DOHH2 (cell line): ENCODE data around the gene HEPH.
"Not testable (repeated sequence)": the region's sequence is repeated elsewhere in the genome, so short reads cannot be mapped to it uniquely, and the experiment has no call there.

Experiments
- H3F3A ChIP-seq: fragments of 200-600 bp; sonication (generic), shearing (Covaris generic); 2 replicates; pipeline ENCODE4 v1.6.0; 2016; ENCODE audit warnings: antibody characterized with exemption, mild to moderate bottlenecking; ENCODE audit not compliant: control insufficient read depth, insufficient read depth
- H3K27ac ChIP-seq: fragments of 200-600 bp; sonication (generic); 2 replicates; pipeline ENCODE4 v1.5.1; 2014; ENCODE audit warnings: low read depth, mild to moderate bottlenecking, low read length, moderate library complexity
- H3K27me3 ChIP-seq: fragments of 200-600 bp; sonication (generic); 2 replicates; pipeline ENCODE4 v1.6.1; 2014; ENCODE audit warnings: mild to moderate bottlenecking, low read length, mixed read lengths; ENCODE audit not compliant: control insufficient read depth
- H3K36me3 ChIP-seq: fragments of 200-600 bp; sonication (generic); 2 replicates; pipeline ENCODE4 v1.6.1; 2014; ENCODE audit warnings: mild to moderate bottlenecking, low read length, moderate library complexity, mixed read lengths; ENCODE audit not compliant: control insufficient read depth
- H3K4me1 ChIP-seq: fragments of 200-600 bp; sonication (generic); 2 replicates; pipeline ENCODE4 v1.6.1; 2014; ENCODE audit warnings: mild to moderate bottlenecking, low read length, mixed read lengths; ENCODE audit not compliant: control insufficient read depth
- H3K4me2 ChIP-seq: fragments of 200-600 bp; sonication (generic); 2 replicates; pipeline ENCODE4 v1.6.0; 2014; ENCODE audit warnings: mild to moderate bottlenecking, low read length, moderate library complexity
- H3K4me3 ChIP-seq: fragments of 200-600 bp; sonication (generic); 2 replicates; pipeline ENCODE4 v1.5.1; 2014; ENCODE audit warnings: mild to moderate bottlenecking, low read length, mixed read lengths
- H3K79me2 ChIP-seq: fragments of 200-600 bp; sonication (generic); 2 replicates; pipeline ENCODE4 v1.6.1; 2014; ENCODE audit warnings: mild to moderate bottlenecking, low read length, mixed read lengths; ENCODE audit not compliant: control insufficient read depth
- H3K9me2 ChIP-seq: fragments of 200-600 bp; sonication (generic); replicated peaks from 2 replicates; pipeline ENCODE4 v1.6.1; 2014; ENCODE audit warnings: mild to moderate bottlenecking, low read length, mixed read lengths; ENCODE audit not compliant: control insufficient read depth
- H3K9me3 ChIP-seq: fragments of 200-600 bp; sonication (generic); 2 replicates; pipeline ENCODE4 v1.6.1; 2014; ENCODE audit warnings: antibody characterized with exemption, low read length, mixed read lengths; ENCODE audit not compliant: control insufficient read depth, insufficient read depth
- H4K20me1 ChIP-seq: fragments of 200-600 bp; sonication (generic); 2 replicates; pipeline ENCODE4 v1.6.0; 2014; ENCODE audit warnings: low read depth, mild to moderate bottlenecking, antibody characterized with exemption, low read length, moderate library complexity; ENCODE audit not compliant: control insufficient read depth, insufficient read depth
- CTCF ChIP-seq: fragments of 200-600 bp; sonication (generic); IDR thresholded peaks from one replicate; pipeline ENCODE4 v1.5.1; 2014; ENCODE audit warnings: antibody characterized with exemption, mild to moderate bottlenecking, low read depth, low read length; ENCODE audit not compliant: poor library complexity, severe bottlenecking
- EZH2phosphoT487 ChIP-seq: fragments of 200-600 bp; sonication (generic); IDR thresholded peaks from 2 replicates; pipeline ENCODE4 v1.6.1; 2017; ENCODE audit warnings: borderline replicate concordance, mild to moderate bottlenecking, antibody characterized with exemption, low read length, moderate library complexity, mixed read lengths

Gene HEPH

GRCh38 chrX:66163849-66164411, at the start of gene HEPH:
TSS of gene HEPH (plus strand) at chrX:66164247. CDS start at chrX:66170571, 6,324 bp downstream.
- TF ChIP-seq EZH2phosphoT487 (no peak), CTCF (no peak)
- Histone ChIP-seq H3F3A (no peaks in the 10 kb centered on the region), H3K4me1 (no peaks in the 10 kb centered on the region), H4K20me1 (no peaks in the 10 kb centered on the region), H3K36me3 (no peaks in the 10 kb centered on the region), H3K4me2 (no peak within 1 kb of the TSS), H3K27me3 (no peaks in the 10 kb centered on the region), H3K79me2 (no peaks in the 10 kb centered on the region), H3K4me3 (no peak within 1 kb of the TSS), H3K9me2 (no peaks in the 10 kb centered on the region), H3K9me3 (no peaks in the 10 kb centered on the region), H3K27ac (no peak within 1 kb of the TSS)

- not testable (repeated sequence) for H3K27me3 ChIP-seq, H3K4me3 ChIP-seq, H3K9me3 ChIP-seq, H3K9me2 ChIP-seq, H3K79me2 ChIP-seq, H4K20me1 ChIP-seq, H3K4me2 ChIP-seq, H3K4me1 ChIP-seq, H3K36me3 ChIP-seq, H3F3A ChIP-seq, H3K27ac ChIP-seq
Observed at GRCh38 chrX:66118722-66119121, 45.3 kb upstream of the HEPH start.

GRCh38 chrX:66121354-66121753, 42.7 kb upstream of the HEPH start:
- H3K4me3 ChIP-seq, H3K27me3 ChIP-seq, H3K79me2 ChIP-seq, H3K27ac ChIP-seq, H4K20me1 ChIP-seq, H3K9me3 ChIP-seq, H3K4me1 ChIP-seq, H3F3A ChIP-seq, H3K36me3 ChIP-seq, H3K4me2 ChIP-seq, H3K9me2 ChIP-seq: not testable (repeated sequence)

- Histone ChIP-seq H3K4me3 (no peak overlapping the region), H3K9me3 (no peaks in the 10 kb centered on the region), H3K79me2 (no peaks in the 10 kb centered on the region), H4K20me1 (no peaks in the 10 kb centered on the region), H3K4me1 (no peaks in the 10 kb centered on the region), H3F3A (no peaks in the 10 kb centered on the region), H3K9me2 (no peaks in the 10 kb centered on the region), H3K27me3 (no peaks in the 10 kb centered on the region), H3K4me2 (no peak overlapping the region), H3K27ac (no peak overlapping the region), H3K36me3 (no peaks in the 10 kb centered on the region)
- no peak for TF ChIP-seq CTCF
Observed at GRCh38 chrX:66126662-66127061, 37.4 kb upstream of the HEPH start.
